Renal pelvis (tissue), 4 donors: ENCODE results near the gene CDKAL1. TPM values are rescaled to one million over a fixed set of nuclear protein-coding genes. Genes with fewer than 3 reads are reported as not detected.

Source experiments
- DNase-seq: peaks from one replicate; pipeline ENCODE4 v3.0.0-alpha.2; 2013
- polyA plus RNA-seq, 3 donors: library from polyadenylated mRNA; unstranded; fragments of 120-200 nt; gene quantifications; one replicate each; pipeline ENCODE4 v1.2.1, GENCODE V29; 2013; ENCODE audit not compliant: insufficient read length in 3 of 3

CDKAL1 gene
- polyA plus RNA-seq, 3 donors, result 15.9 to 22.8 (median 18.7) TPM

DNA sequence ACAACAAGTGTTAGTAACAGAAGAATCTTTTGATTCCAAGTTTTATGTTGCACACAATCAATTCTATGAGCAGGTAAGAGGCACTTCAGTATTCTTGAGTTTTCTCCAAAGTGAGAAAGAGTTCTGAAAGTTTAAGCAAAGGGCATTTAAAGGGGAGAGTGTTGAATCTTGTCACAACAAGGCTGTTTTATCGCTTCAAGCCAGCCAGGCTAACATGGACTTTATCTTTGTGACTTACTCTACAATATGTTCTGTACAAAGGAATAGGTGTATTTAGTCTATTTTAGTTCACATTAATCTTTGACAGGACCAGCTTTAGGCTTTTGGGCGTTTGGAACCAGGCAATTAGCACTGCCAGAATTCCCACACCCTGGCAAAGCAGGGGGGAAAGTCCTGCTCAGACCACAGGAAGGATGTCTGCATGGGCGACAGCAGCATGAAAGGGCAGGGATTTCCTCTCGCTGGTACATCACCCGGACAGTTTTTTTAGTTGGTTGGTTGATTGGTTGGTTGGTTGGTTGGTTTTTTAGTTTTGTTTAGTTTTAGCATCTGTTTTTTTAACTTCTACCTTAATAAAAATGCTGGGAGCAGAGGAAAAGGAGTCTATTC lies 663.9 kb downstream of the CDKAL1 start:
- no peak for DNase-seq

DNA sequence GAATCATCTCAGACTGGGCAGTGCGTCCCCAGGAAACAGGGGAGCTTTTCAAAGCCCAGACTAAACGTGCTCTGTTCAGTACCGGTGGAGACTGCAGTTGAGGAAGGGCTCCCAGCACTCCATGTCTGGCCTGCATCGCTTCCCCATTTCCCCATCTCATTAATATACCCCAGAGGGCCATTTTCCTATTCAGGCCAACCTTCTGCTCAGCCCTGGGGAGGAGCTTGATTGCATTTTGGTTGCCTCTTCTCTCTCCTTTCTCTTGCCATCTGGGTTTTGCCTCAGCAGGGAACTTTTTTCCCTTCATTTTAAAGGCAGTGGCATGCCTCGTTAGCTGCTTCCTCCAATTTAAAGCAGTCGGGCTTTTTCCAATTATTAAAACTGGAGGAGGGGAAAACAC lies 665.0 kb downstream of the CDKAL1 start:
- no peak for DNase-seq

DNA sequence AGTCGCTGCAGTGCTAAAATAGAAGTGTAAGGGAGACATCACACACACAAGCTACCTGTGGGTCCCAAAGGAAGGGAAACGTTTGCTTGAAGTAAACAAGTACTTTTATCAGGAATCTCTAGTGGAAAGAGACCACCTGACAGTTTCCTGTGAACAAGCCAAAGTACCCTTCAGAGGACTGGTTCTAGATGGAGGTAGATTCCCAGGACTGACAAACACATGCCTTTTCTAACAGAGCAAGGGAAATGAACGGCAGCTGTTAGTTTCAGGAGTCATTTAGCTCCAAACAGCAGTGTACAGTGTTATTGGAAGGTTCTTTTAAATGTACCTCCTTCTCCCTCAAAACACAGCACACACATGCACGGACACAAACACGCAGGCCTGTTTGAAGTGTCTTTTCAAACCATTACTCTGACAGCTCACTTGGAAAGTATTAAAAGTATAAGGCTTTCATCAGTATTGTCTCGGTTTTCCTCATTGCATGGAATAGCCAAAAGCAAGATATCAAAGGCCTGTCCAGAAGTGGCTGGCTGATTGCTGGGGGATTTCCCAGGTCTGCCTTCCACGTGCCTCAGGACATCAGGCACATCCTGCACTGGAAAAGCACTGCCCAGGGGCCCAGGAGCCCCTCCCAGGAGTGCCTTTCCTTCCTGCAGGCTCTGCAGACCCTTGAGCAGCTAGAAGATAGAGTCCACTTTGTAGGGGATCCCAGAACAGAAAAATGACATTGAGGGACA lies 666.0 kb downstream of the CDKAL1 start:
- DNase-seq, result no peak

DNA sequence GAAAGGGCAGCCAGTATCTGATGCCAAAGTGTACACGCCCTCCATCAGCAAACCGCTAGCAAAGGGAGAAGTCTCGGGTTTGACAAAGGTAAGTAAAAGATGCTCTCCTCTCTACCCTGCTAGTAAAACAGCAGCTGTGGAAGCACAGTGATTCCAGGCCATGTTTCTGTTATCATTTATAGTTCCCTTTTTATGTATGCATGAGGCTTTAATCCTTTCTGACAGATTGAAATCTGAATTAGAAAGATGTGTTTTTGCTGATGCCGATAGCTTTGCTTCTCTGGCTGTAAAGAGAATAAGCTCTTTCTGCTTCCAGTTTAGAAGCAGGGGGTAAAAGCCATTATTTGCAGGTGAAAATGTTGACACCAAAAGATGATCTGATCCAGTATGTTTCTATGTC lies 666.9 kb downstream of the CDKAL1 start:
- no peak for DNase-seq

DNA sequence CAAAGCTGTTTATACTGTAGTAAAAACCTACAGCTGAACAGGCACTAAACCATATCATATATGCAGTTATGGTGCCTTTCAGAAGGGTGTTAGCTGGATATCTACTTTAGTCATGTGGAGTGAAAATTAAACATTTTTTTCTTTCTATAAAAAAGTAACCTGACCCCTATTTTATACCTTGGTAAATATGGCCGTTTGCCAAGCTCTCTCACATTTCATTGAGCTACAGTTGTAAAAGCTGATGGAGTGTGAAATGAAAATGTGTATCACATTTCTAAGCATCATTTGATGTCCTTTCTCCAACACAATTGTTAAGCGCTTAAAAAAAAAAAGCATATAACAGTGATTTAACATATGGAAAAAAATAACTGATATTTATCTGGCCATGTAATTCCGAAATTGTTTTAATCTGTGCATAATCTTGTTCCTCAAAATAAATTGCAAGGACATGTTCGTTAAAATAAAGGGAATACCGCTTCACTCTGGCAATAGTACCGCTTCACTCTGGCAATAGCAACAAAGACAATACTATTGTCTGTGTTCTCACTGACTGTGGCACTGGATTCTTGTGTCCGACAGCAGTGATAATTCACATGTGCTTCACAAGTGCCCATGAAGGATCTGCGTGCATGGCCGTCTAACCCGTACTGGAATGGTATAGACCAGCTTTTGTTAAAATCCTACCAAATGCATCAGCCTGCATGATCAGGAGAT lies 667.5 kb downstream of the CDKAL1 start:
- DNase-seq, result peak; percentile 91

DNA sequence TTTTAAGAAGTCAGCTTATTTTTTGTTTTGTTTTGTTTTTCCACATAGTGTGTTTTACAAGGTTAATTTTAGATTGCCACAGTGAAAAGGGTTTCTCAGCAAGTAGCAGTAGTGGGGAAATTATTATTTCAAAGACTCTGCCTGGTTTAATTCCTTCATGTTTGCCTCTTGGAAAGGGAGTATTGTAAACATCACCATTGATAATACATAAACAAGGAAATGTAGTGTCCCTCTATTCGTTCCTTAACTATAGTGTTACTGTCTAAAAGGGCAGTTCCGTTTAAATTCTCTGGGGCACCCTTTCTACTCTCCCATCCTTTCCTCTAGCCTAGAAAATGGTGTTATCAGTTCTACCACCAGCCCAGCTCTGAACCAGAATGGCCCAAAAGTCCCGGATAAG lies 668.3 kb downstream of the CDKAL1 start:
- no peak for DNase-seq

DNA sequence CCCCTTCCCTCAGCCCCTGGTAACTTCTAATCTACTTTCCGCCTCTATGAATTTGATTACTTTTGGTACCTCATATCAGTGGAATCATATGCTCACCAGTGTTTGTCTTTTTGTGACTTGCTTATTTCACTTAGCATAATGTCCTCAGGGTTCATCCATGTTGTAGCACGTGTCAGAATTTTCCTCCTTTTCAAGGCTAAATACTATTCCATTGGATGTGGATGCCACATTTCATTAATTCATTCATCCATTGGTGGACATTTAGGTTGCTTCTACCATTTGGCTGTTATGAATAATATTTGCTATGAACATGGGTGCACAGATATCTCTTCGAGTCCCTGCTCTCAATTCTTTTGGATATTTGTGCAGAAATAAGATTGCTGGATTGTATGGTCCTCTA lies 670.7 kb downstream of the CDKAL1 start:
- no peak for DNase-seq

DNA sequence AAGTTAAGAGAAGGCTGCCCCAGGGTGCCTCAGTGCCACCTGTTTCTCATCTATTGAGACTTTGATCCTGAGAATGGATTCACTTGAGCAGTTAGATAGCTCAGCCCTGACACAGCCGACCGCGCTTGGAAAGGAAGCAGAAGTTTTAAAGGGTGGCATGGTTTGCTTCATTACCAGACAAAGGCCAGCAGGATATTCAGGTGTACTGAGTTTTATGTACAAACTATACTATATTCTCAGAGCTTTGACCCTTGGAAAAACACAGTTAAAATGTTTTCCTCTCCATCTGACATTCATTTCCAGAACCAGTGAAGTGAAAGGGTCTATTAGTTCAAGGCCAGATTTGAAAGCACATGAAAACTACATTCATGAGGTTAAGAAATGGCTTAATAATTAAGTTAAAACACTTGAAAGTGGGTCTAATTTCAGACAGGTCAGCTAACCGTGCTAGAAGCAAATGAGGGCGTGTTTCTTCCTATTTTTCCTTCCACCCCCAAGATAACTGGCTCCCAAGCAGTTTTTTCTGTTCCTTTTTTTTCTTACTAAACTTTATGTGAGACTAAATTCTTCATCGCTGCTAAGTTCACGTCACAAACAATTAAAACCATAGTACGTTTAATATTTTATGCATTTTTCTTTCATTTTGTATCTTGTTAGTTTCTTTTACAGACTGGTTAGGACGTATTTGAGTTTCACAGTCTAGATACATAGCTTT lies 674.0 kb downstream of the CDKAL1 start:
- peak; percentile 42 for DNase-seq

DNA sequence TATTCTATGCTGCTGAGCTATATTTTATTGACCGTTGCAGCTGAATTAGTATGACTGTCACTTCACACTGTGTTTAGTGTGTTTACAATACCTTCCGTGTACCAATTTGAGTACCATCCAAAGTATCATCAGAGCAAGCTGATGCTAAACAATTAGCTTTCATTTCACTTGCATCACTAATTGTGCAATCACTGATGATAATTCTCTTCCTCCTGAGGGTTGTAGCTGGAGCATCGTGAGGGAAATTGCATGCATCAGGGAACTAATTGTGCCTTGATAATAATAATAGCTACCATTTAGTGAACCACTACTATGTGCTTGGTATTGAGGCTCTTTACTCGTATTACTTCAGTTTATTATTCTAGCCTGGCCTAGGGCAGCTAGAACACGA lies 674.5 kb downstream of the CDKAL1 start:
- DNase-seq, result no peak

DNA sequence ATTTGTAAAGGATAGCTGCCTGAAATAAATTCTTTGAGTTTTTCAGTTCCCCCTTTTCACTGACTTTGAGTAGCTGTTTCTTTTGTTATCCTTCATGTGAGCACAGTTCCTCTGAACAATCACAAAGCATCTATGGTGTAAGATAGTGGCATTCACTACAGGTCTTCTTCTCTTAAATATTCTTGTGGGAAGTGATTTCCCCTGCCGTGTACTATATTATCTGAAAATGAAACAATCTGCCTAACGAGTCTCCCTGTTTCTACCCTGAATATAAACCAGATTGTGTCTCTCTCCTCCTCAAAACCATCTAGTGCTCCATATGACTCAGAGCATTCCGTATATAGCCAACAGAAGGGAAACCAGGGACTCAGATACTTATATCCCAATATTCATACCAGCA lies 679.2 kb downstream of the CDKAL1 start:
- no peak for DNase-seq

DNA sequence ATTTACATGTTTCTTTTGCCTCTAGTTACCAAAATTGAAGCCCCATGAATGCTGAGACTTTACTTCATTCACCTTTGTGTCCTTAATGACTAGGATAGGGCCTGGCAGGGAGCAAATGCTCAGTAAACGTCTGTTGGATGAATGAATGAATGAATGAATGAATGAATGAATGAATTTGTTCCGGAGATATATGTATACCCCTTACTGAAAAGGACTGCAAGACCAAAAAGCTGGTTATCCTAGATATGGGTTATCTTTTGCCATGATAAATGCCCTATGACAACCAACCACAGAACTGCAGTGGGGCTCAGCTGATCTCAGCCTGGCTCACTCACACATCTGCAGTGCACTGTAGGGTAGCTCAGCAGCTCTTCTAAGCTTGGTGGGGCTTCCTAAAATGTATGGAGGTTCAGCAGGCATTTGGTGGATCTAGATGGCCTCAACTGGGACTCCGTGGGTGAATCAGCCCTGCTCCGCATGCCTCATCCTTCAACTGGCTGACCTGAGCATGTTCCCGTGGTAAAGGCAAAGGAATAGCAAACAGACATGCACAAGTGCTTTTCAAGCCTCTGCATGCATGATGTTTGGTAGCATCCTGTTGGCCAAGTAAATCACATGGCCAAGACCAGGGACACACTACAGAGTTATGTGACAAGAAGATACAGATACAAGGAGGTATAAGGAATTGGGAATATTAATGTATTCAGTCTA lies 680.6 kb downstream of the CDKAL1 start:
- no peak for DNase-seq

DNA sequence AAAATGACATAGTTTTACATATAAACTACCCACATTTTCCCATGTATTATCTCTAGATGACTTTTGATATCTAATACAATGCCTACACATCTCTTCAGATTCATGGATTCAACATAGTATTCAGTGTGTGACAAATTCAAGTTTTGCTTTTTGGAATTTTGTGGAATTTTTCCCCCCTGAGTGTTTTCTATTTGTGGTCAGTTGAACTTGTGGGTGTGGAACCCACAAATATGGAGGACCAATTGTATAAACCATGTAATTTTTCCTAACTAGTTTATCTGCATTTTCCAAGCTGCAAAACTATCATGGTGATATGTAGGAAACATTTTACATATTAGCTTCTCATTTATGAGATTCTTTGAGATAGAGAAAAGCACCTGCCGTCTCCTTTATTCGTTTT lies 685.0 kb downstream of the CDKAL1 start:
- no peak for DNase-seq

DNA sequence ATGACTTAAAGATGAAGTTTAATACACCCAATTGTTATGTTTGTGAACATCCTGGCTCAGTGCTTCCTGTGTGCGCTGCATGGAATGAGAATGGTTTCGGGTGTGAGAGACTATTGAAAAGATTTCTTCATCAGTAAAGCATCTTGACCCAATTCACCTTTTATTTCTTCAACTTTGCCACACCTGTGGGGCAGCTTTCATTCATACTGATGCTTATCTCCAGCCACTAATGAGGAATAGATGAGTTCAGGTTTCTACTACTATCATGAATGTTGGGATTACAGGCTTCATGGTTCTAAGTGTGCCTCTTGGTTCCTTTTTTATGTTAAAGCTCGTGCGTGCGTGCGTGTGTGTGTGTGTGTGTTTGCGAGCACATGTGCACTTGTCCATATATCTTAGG lies 685.6 kb downstream of the CDKAL1 start:
- no peak for DNase-seq

DNA sequence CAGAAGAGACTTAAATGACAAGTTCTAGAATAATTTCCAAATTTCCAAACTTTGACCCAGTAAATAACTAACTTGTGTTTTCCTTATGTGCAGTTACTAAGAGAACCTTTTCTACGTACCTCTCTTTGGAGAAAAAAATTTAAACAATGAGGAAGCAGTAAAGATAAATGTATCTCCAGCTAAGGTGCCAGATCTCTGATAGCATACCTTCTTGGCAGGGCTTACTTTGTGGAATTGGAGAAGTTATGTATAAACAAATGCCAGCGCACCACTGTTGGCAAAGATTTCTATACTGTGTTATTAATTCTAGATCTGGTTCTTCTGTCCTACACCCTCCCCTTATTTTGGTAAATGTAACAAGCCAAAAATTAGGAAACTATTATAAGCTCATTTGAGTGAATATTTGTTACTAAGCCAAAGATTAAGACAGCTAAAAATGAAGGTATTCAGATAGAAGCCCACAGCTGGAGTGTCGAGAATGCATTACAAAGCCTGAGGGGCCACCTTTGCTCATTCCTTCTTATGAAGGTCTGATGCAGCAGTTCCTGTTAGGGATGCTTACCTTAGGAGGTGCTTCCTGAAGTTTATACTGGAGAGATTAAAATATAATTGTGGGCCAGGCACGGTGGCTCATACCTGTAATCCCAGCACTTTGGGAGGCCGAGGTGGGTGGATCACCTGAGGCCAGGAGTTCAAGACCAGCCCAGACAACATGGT lies 686.2 kb downstream of the CDKAL1 start:
- no peak for DNase-seq

DNA sequence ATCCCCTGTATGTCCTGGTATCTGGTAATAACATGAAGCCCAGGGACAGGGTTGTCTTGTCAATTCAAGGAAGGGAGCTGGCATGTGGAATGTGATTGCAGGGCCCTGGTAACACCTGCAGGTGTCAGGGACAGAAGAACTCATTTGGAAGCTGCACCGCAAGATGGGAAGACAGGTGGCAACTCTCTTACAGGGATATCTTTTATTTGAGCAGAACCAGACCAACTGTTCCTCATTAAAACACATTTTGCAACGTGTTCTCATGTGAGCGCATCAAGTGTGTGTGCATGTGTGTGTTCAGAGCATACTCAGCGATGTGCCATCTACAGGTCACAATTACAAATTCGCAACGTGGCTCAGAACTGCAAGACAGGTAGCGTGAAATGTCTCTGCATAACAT lies 688.4 kb downstream of the CDKAL1 start:
- no peak for DNase-seq

DNA sequence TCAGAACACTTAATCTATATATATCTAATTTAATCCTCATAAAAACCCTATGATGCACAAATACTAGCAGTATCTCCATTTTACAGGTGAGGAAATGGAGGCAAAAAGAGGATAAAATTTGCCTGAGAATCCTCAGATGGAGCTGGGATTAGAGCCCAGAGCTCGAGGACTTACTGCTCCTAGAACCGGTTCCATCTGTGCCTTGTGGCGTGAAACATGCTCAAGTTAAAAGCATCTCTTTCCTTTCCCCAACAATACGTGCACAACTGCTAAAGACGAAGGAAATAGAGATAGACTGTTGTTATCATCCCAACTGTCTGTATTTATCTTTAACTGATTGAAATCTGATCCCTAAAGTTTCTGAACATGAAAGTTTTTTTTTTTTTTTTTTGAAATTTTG lies 691.7 kb downstream of the CDKAL1 start:
- DNase-seq, result no peak

DNA sequence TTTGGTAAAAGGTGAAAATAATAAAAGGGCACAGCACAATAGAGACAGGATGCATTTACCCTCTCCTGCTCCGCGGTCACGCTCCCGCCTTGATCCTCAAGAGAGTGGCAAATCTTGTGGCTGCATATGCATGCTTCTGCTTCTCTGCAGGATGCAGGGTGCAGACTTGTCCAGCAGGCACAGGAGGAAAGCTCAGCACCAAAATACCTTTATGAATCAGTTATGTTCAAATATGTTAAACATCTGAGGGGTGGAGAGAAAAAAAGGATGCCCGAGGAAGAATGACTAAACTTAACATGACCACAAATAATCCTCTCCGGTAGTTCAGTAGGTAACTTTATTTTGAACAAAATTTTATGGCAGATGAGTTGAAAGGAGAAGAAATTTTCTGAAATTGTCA lies 693.2 kb downstream of the CDKAL1 start:
- DNase-seq, result no peak

DNA sequence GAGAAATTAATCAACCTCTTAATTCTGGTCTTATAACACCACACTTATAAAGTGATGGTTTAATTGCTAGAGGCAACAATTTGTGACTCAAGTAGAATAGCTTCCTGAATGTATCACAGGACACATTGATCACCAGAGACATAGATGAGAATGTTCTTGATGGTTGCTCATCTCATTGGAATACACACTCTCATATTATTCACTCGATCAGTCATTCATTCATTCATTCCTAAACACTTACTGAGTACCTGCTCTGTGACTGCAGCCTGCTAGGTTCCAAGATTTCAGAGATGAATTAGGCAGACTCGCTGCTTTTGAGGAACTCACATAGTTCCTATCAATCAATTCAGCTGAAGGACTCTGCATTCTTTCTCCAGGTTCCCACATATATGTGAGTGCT lies 694.2 kb downstream of the CDKAL1 start:
- no peak for DNase-seq

DNA sequence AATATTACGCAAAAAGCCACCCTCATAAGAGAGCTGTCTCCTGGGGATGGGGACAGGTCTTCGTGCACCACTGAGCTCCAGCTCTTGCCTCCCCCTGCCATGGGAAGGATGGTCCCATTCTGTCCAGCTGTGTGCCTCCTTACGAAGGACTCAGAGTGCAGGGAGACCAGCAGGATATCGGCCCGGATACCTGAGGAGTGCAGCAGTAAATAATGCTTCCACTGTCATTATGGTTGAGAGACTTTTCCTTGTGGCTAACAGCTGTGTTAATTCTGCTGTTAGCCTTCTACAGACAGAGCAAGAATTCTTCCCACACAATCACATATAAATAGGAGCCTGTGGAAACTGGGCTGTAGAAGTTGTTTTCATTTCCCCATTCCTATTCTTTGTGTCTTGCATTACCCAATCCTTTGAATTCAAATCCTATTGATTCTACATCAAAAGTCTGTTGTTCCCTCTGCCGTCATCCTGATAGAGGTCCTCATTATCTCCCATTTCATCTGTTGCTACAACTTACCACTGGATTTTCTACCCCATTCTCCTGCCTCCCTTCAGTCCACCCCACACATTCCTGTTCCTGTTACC lies 694.7 kb downstream of the CDKAL1 start:
- DNase-seq, result peak; percentile 57

DNA sequence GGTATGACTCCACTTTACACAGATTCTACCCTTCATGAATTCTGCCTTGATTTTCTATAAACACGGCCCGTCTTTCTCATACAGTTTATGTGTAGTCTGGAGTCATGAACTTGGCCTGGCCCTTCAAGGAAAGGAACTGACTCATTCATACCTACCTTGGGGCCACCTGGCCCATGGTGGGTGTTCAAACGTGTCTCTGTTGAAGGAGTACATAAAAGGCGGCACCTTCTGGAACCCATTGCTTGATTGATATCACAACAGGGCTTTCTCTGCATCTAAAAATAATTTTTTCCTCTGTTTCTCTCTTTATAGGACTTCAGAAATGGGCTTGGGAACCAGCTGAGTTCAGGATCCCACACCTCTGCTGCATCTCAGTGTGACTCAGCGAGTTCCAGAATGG lies 696.3 kb downstream of the CDKAL1 start:
- DNase-seq, result no peak

DNA sequence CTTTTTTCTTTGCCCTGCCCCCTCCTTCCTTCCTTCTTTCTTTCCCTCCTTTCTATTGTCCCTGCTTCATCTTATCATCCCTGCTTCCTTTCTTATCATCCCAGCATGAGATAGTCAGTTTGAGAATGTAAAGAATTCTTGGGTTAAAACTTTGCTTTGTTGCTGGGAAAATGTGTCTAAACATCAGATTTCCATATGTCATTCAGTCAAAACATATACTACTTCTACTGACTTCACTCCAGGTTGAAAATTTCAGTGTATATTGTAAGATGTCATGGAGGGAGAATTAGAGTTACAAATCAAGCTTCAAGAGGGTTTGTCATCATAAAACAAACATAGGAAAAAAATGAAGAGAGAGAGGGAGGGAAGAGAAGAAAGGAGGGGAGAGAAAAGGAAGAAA lies 700.9 kb downstream of the CDKAL1 start:
- DNase-seq, result no peak
